ENCODE data around the gene KIF1B. TPM values are rescaled to one million over a fixed set of nuclear protein-coding genes. Genes with fewer than 3 reads are reported as not detected.
"Not testable (repeated sequence)": the region's sequence is repeated elsewhere in the genome, so short reads cannot be mapped to it uniquely, and the experiment has no call there.

Gene KIF1B
- total RNA-seq, 4 donors from 2014 or later = 63.1 to 83.8 (median 71.2) TPM

- ATAC-seq = no peak
Measured at GRCh38 chr1:10193288-10193687, 17.1 kb upstream of the KIF1B start.

GRCh38 chr1:10195570-10195969 is 14.8 kb upstream of the KIF1B start:
- TF ChIP-seq POLR2AphosphoS5 (IDR thresholded peaks at IDR 0.05) (no peak), CTCF (IDR thresholded peaks at IDR 0.05) (no peak)
- no peaks in the 10 kb centered on the region for H3K9me3 ChIP-seq
- no peaks in the 10 kb centered on the region for H3K36me3 ChIP-seq
- H3K27me3 ChIP-seq = no peaks in the 10 kb centered on the region
- no peak overlapping the region for H3K4me3 ChIP-seq
- 88 to 100% methylated on average over 4 to 6 of the region's 6 CpGs for WGBS, 2 donors (ENCODE audit: low coverage in 1 of 2)
- no peak for ATAC-seq
- H3K27ac ChIP-seq = no peak overlapping the region
- H3K4me1 ChIP-seq = no peaks in the 10 kb centered on the region

More at GRCh38 chr1:10193288-10193687, 17.1 kb upstream of the KIF1B start:
- H3K36me3 ChIP-seq = no peaks in the 10 kb centered on the region
- H3K4me3 ChIP-seq = no peak overlapping the region
- H3K4me1 ChIP-seq = no peaks in the 10 kb centered on the region
- no peak overlapping the region for H3K27ac ChIP-seq
- TF ChIP-seq POLR2AphosphoS5 (IDR thresholded peaks at IDR 0.05) (no peak), EP300 (IDR thresholded peaks at IDR 0.05) (no peak), POLR2A (IDR thresholded peaks at IDR 0.05) (no peak)
- WGBS, 2 donors (ENCODE audit: low coverage in 1 of 2) = 54% methylated on average over 4 of the region's 6 CpGs; no CpG with 5 or more reads in 1 of the 2 donors
- H3K27me3 ChIP-seq = no peaks in the 10 kb centered on the region
- H3K9me3 ChIP-seq = no peaks in the 10 kb centered on the region

- WGBS, 2 donors (ENCODE audit: low coverage in 1 of 2) = 17 to 38% methylated on average over 3 of the region's 3 CpGs
- ATAC-seq = no peak
- no peaks in the 10 kb centered on the region for H3K4me1 ChIP-seq
Measured at GRCh38 chr1:10196976-10197375, 13.4 kb upstream of the KIF1B start.

GRCh38 chr1:10200620-10201019 is 9.8 kb upstream of the KIF1B start:
- WGBS, 2 donors (ENCODE audit: low coverage in 1 of 2) = 81 to 90% methylated on average over 2 to 4 of the region's 4 CpGs
- no peaks in the 10 kb centered on the region for H3K4me1 ChIP-seq
- no peak overlapping the region for H3K4me3 ChIP-seq
- TF ChIP-seq CTCF (IDR thresholded peaks at IDR 0.05) (no peak), EP300 (IDR thresholded peaks at IDR 0.05) (no peak), POLR2AphosphoS5 (IDR thresholded peaks at IDR 0.05) (no peak), POLR2A (IDR thresholded peaks at IDR 0.05) (no peak)
- no peaks in the 10 kb centered on the region for H3K9me3 ChIP-seq
- no peak for ATAC-seq
- H3K27ac ChIP-seq = no peak overlapping the region
- no peaks in the 10 kb centered on the region for H3K27me3 ChIP-seq
- H3K36me3 ChIP-seq = no peaks in the 10 kb centered on the region

More at GRCh38 chr1:10196976-10197375, 13.4 kb upstream of the KIF1B start:
- Histone ChIP-seq H3K9me3 (no peaks in the 10 kb centered on the region), H3K27me3 (no peaks in the 10 kb centered on the region), H3K36me3 (no peaks in the 10 kb centered on the region), H3K27ac (no peak overlapping the region), H3K4me3 (no peak overlapping the region)
- TF ChIP-seq EP300 (IDR thresholded peaks at IDR 0.05) = no peak
- TF ChIP-seq CTCF (IDR thresholded peaks at IDR 0.05) = no peak
- no peak for TF ChIP-seq POLR2A (IDR thresholded peaks at IDR 0.05)
- no peak for TF ChIP-seq POLR2AphosphoS5 (IDR thresholded peaks at IDR 0.05)

- 70 to 83% methylated on average over 2 to 5 of the region's 7 CpGs for WGBS, 2 donors (ENCODE audit: low coverage in 1 of 2)
- no peaks in the 10 kb centered on the region for H3K36me3 ChIP-seq
- TF ChIP-seq EP300 (IDR thresholded peaks at IDR 0.05) (no peak), POLR2AphosphoS5 (IDR thresholded peaks at IDR 0.05) (no peak), CTCF (IDR thresholded peaks at IDR 0.05) (no peak), POLR2A (IDR thresholded peaks at IDR 0.05) (no peak)
- no peak overlapping the region for H3K4me3 ChIP-seq
- H3K27ac ChIP-seq = no peak overlapping the region
- no peaks in the 10 kb centered on the region for H3K9me3 ChIP-seq
- peaks cover 0 to 5% (median under 1%) of the 10 kb centered on the region in 3 donors for H3K4me1 ChIP-seq
- H3K27me3 ChIP-seq = no peaks in the 10 kb centered on the region
- ATAC-seq = no peak
Measured at GRCh38 chr1:10204003-10204642, 6.2 kb upstream of the KIF1B start.

- H3K4me1 ChIP-seq = peaks cover 0 to 10% (median 4%) of the 10 kb centered on the region in 3 donors
- H3K27me3 ChIP-seq, H3K4me3 ChIP-seq, H3K27ac ChIP-seq, H3K9me3 ChIP-seq, H3K36me3 ChIP-seq, ATAC-seq: not testable (repeated sequence)
- WGBS, 2 donors (ENCODE audit: low coverage in 1 of 2) = 91 to 97% methylated on average over 6 to 13 of the region's 14 CpGs
Measured at GRCh38 chr1:10205206-10205605, 5.2 kb upstream of the KIF1B start.

Data from gastroesophageal sphincter (tissue), 4 donors.